IPS-20b (cell line): Measurements from ENCODE around the gene SPATA24.
"Not testable (repeated sequence)": the region's sequence is repeated elsewhere in the genome, so short reads cannot be mapped to it uniquely, and the experiment has no call there.

Source experiments
- H3K27ac ChIP-seq: one replicate; pipeline ENCODE4 v1.5.1; 2013; ENCODE audit warnings: low read length
- H3K27me3 ChIP-seq: 2 replicates; pipeline ENCODE4 v1.6.1; 2013; ENCODE audit warnings: mild to moderate bottlenecking, low read length, inconsistent platforms; ENCODE audit not compliant: insufficient read depth
- H3K36me3 ChIP-seq: 2 replicates; pipeline ENCODE4 v1.6.1; 2013; ENCODE audit warnings: low read depth, mild to moderate bottlenecking, inconsistent platforms, low read length, moderate library complexity; ENCODE audit not compliant: insufficient read depth
- H3K4me1 ChIP-seq: 2 replicates; pipeline ENCODE4 v1.6.1; 2013; ENCODE audit warnings: mild to moderate bottlenecking, control low read depth, inconsistent platforms, low read length, moderate library complexity; ENCODE audit not compliant: insufficient read depth
- H3K4me3 ChIP-seq: 2 replicates; pipeline ENCODE4 v1.5.1; 2013; ENCODE audit warnings: mild to moderate bottlenecking, low read length, inconsistent platforms
- H3K9ac ChIP-seq: 2 replicates; pipeline ENCODE4 v1.6.1; 2013; ENCODE audit warnings: low read depth, mild to moderate bottlenecking, inconsistent platforms, low read length, moderate library complexity
- H3K9me3 ChIP-seq: 2 replicates; pipeline ENCODE4 v1.6.1; 2013; ENCODE audit warnings: mild to moderate bottlenecking, low read depth, low read length, inconsistent platforms; ENCODE audit not compliant: insufficient read depth

SPATA24 gene

DNA sequence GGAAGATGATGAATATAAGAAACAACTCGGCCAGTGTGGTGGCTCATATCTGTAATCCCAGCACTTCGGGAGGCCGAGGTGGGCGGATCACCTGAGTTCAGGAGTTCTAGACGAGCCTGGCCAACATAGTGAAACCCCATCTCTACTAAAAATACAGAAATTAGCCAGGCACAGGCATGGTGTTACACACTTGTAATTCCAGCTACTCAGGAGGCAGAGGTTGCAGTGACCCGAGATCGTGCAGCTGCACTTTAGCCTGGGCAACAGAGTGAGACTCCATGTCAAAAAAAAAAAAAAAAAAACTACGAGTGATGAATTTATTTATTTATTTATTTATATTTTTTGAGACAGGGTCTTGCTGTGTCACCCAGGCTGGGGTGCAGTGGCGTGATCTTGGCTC, 56.0 kb downstream of the SPATA24 start:
- Histone ChIP-seq H3K4me1 (peaks cover 10% of the 10 kb centered on the region; the same call in 1 of the 2 replicates), H3K36me3 (peaks cover 45% of the 10 kb centered on the region)
- H3K27ac ChIP-seq, H3K9ac ChIP-seq, H3K27me3 ChIP-seq, H3K9me3 ChIP-seq, H3K4me3 ChIP-seq: not testable (repeated sequence)
